ENCODE data around the gene NGFR. TPM values are rescaled to one million over a fixed set of nuclear protein-coding genes. Genes with fewer than 3 reads are reported as not detected.
A peak's percentile ranks its signal among the peaks of the same experiment; 100 is the strongest.

The NGFR gene
- total RNA-seq, 1 donor from 2014 or later, result 3.6 TPM

GRCh38 chr17:49546546-49547535 is 51.7 kb downstream of the NGFR start:
- Mint-ChIP-seq H3K27me3 (ENCODE audit: unreplicated experiment) (peaks cover 17% of the 10 kb centered on the region), H3K9me3 (ENCODE audit: unreplicated experiment) (no peaks in the 10 kb centered on the region), H3K4me1 (ENCODE audit: unreplicated experiment) (peaks cover 12% of the 10 kb centered on the region), H3K27ac (ENCODE audit: unreplicated experiment) (no peak overlapping the region), H3K36me3 (ENCODE audit: unreplicated experiment) (no peaks in the 10 kb centered on the region), H3K4me3 (ENCODE audit: unreplicated experiment) (no peak overlapping the region)
- DNase-seq (ENCODE audit: extremely low spot score, unreplicated experiment), result no peak
- TF ChIP-seq CTCF (IDR thresholded peaks at IDR 0.05), result no peak

DNA sequence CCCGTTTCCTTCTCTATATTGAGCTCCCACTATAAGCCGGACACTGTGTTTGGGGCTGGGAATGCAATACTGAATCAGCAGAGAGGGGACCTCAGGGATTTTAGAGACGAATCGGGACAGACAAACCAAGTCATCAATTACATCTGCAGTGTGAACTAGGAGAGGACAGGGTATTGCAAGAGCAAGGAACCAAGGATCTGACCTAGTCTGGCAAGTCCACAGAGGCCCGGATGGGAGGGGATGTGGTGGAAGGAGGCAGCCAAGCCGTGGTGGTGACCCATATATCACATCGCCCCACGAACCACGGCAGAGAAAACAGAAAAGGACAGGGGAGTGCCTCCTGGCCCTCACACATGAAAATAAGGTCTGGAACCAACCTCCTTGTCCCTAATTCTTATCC is 52.5 kb downstream of the NGFR start:
- Mint-ChIP-seq H3K9me3 (ENCODE audit: unreplicated experiment) (no peaks in the 10 kb centered on the region), H3K4me1 (ENCODE audit: unreplicated experiment) (peaks cover 10% of the 10 kb centered on the region), H3K27me3 (ENCODE audit: unreplicated experiment) (peaks cover 10% of the 10 kb centered on the region), H3K36me3 (ENCODE audit: unreplicated experiment) (no peaks in the 10 kb centered on the region), H3K4me3 (ENCODE audit: unreplicated experiment) (no peak overlapping the region), H3K27ac (ENCODE audit: unreplicated experiment) (no peak overlapping the region)
- no peak for DNase-seq (ENCODE audit: extremely low spot score, unreplicated experiment)
- no peak for TF ChIP-seq CTCF (IDR thresholded peaks at IDR 0.05)

DNA sequence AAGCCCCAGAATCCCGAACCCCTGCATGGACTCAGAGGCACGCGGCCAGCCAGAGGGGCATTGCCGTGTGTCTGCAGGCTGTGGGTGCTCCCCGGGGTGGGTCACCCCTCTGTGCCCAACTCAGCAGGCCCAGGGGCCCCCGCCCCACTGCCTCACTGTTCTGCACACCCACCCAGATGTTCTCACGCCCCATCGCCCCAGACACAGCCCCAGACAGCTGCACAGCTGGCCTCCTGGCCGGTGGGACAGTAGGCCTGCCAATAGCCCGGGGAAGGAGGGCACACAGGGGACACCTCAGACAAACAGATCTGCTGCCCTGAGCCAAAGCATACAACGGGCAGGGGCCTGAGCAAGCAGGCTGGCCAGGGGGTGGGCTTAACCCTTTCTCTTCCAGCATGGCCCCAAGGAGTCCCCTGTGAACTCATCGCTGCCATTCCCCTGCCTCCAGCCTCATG is 53.0 kb downstream of the NGFR start:
- Mint-ChIP-seq H3K4me3 (ENCODE audit: unreplicated experiment) (no peak overlapping the region), H3K27ac (ENCODE audit: unreplicated experiment) (no peak overlapping the region), H3K36me3 (ENCODE audit: unreplicated experiment) (no peaks in the 10 kb centered on the region), H3K27me3 (ENCODE audit: unreplicated experiment) (peaks cover 10% of the 10 kb centered on the region), H3K9me3 (ENCODE audit: unreplicated experiment) (no peaks in the 10 kb centered on the region), H3K4me1 (ENCODE audit: unreplicated experiment) (peaks cover 10% of the 10 kb centered on the region)
- no peak for DNase-seq (ENCODE audit: extremely low spot score, unreplicated experiment)
- no peak for TF ChIP-seq CTCF (IDR thresholded peaks at IDR 0.05)

- no peak for DNase-seq (ENCODE audit: extremely low spot score, unreplicated experiment)
- Mint-ChIP-seq H3K4me1 (ENCODE audit: unreplicated experiment) (peaks cover 10% of the 10 kb centered on the region), H3K27me3 (ENCODE audit: unreplicated experiment) (peaks cover 6% of the 10 kb centered on the region), H3K27ac (ENCODE audit: unreplicated experiment) (no peak overlapping the region), H3K36me3 (ENCODE audit: unreplicated experiment) (no peaks in the 10 kb centered on the region), H3K9me3 (ENCODE audit: unreplicated experiment) (no peaks in the 10 kb centered on the region), H3K4me3 (ENCODE audit: unreplicated experiment) (no peak overlapping the region)
- peak; percentile 74 for TF ChIP-seq CTCF (IDR thresholded peaks at IDR 0.05)
These were observed 53.6 kb downstream of the NGFR start for GRCh38 chr17:49548506-49549310.

GRCh38 chr17:49549311-49549605 is 54.2 kb downstream of the NGFR start:
- H3K27ac Mint-ChIP-seq (ENCODE audit: unreplicated experiment), result no peak overlapping the region

More at GRCh38 chr17:49549311-49549605, 54.2 kb downstream of the NGFR start:
- Mint-ChIP-seq H3K9me3 (ENCODE audit: unreplicated experiment) (no peaks in the 10 kb centered on the region), H3K36me3 (ENCODE audit: unreplicated experiment) (no peaks in the 10 kb centered on the region), H3K4me3 (ENCODE audit: unreplicated experiment) (no peak overlapping the region), H3K27me3 (ENCODE audit: unreplicated experiment) (peaks cover under 1% of the 10 kb centered on the region), H3K4me1 (ENCODE audit: unreplicated experiment) (peaks cover 10% of the 10 kb centered on the region)
- no peak for DNase-seq (ENCODE audit: extremely low spot score, unreplicated experiment)
- TF ChIP-seq CTCF (IDR thresholded peaks at IDR 0.05), result no peak

All from osteocyte (in vitro differentiated cells).